Mesenchymal stem cell (in vitro differentiated cells and primary cell): ENCODE results near the gene TASL. TPM values are rescaled to one million over a fixed set of nuclear protein-coding genes. Genes with fewer than 3 reads are reported as not detected.
A peak's percentile ranks its signal among the peaks of the same experiment; 100 is the strongest.

ENCODE experiments used
- DNase-seq: peaks from one replicate; pipeline ENCODE4 v3.0.0-alpha.2; 2013
- H2AFZ ChIP-seq: one replicate; pipeline ENCODE4 v1.6.1; 2013; ENCODE audit warnings: low read depth, mild to moderate bottlenecking, control low read depth, inconsistent platforms, low read length, moderate library complexity
- H2AK5ac ChIP-seq: 2 replicates; pipeline ENCODE4 v1.6.1; 2013; ENCODE audit warnings: low read length, moderate library complexity, mild to moderate bottlenecking, inconsistent platforms; ENCODE audit not compliant: severe bottlenecking
- H2BK120ac ChIP-seq: one replicate; pipeline ENCODE4 v1.6.1; 2013; ENCODE audit warnings: low read depth, mild to moderate bottlenecking, inconsistent platforms, low read length, moderate library complexity
- H2BK12ac ChIP-seq, 2 experiments: one replicate each; pipeline ENCODE4 v1.6.1; 2013; ENCODE audit warnings: inconsistent platforms in 2 of 2, low read length in 2 of 2, mild to moderate bottlenecking in 2 of 2, moderate library complexity in 2 of 2, control low read depth in 1 of 2
- H2BK15ac ChIP-seq: one replicate; pipeline ENCODE4 v1.6.1; 2013; ENCODE audit warnings: mild to moderate bottlenecking, low read depth, inconsistent platforms; ENCODE audit not compliant: poor library complexity, severe bottlenecking
- H2BK5ac ChIP-seq: 2 replicates; pipeline ENCODE4 v1.6.1; 2013; ENCODE audit warnings: low read depth, mild to moderate bottlenecking, low read length, control low read depth, inconsistent platforms; ENCODE audit not compliant: poor library complexity, severe bottlenecking
- H3K14ac ChIP-seq, 2 experiments: one replicate each; pipeline ENCODE4 v1.6.1; 2013; ENCODE audit warnings: inconsistent platforms in 2 of 2, low read length in 2 of 2, control low read depth in 1 of 2, mild to moderate bottlenecking in 1 of 2, moderate library complexity in 1 of 2
- H3K18ac ChIP-seq, 2 experiments: one replicate each; pipeline ENCODE4 v1.6.1; 2013; ENCODE audit warnings: inconsistent platforms in 2 of 2, low read length in 2 of 2, control low read depth in 1 of 2, low read depth in 1 of 2, mild to moderate bottlenecking in 1 of 2
- H3K23ac ChIP-seq, 2 experiments: one replicate each; pipeline ENCODE4 v1.6.1; 2013; ENCODE audit warnings: inconsistent platforms in 2 of 2, low read length in 2 of 2, mild to moderate bottlenecking in 2 of 2, moderate library complexity in 2 of 2, control low read depth in 1 of 2
- H3K27ac ChIP-seq: 2 replicates; pipeline ENCODE4 v1.5.1; 2013; ENCODE audit warnings: mild to moderate bottlenecking, moderate library complexity, low read length, control low read depth, inconsistent platforms; ENCODE audit not compliant: poor library complexity, severe bottlenecking
- H3K27me3 ChIP-seq, 2 experiments: 2 replicates each; pipeline versions ENCODE4 v1.6.1 to v1.7.0; 2013; ENCODE audit warnings: low read length in 2 of 2, mild to moderate bottlenecking in 2 of 2, moderate library complexity in 2 of 2, control low read depth in 1 of 2, inconsistent platforms in 1 of 2; ENCODE audit not compliant: control insufficient read depth in 1 of 2, insufficient read depth in 1 of 2
- H3K36me3 ChIP-seq, 2 experiments: 2 replicates each; pipeline versions ENCODE4 v1.6.1 to v1.7.0; 2013; ENCODE audit warnings: low read length in 2 of 2, control low read depth in 1 of 2, inconsistent platforms in 1 of 2, low read depth in 1 of 2, mild to moderate bottlenecking in 1 of 2; ENCODE audit not compliant: insufficient read depth in 2 of 2, control insufficient read depth in 1 of 2
- H3K4ac ChIP-seq, 2 experiments: one replicate each; pipeline ENCODE4 v1.6.1; 2013; ENCODE audit warnings: inconsistent platforms in 2 of 2, low read length in 2 of 2, mild to moderate bottlenecking in 2 of 2, moderate library complexity in 2 of 2, control low read depth in 1 of 2, low read depth in 1 of 2
- H3K4me1 ChIP-seq: 2 replicates; pipeline ENCODE4 v1.6.1; 2013; ENCODE audit warnings: low read depth, low read length, control low read depth; ENCODE audit not compliant: control insufficient read depth, insufficient read depth
- H3K4me2 ChIP-seq: 2 replicates; pipeline ENCODE4 v1.6.1; 2013; ENCODE audit warnings: low read length, mild to moderate bottlenecking, inconsistent platforms; ENCODE audit not compliant: poor library complexity, severe bottlenecking
- H3K4me3 ChIP-seq, 2 experiments: 2 replicates each; pipeline versions ENCODE4 v1.5.1 to v1.7.0; 2013; ENCODE audit warnings: low read length in 2 of 2, mild to moderate bottlenecking in 2 of 2, control low read depth in 1 of 2, low read depth in 1 of 2; ENCODE audit not compliant: insufficient read depth in 1 of 2
- H3K79me1 ChIP-seq: replicated peaks from 2 replicates; pipeline ENCODE4 v1.6.1; 2013; ENCODE audit warnings: mild to moderate bottlenecking, control low read depth, low read length, inconsistent platforms; ENCODE audit not compliant: poor library complexity, severe bottlenecking
- H3K9ac ChIP-seq: 2 replicates; pipeline ENCODE4 v1.7.0; 2013; ENCODE audit warnings: mild to moderate bottlenecking, low read length, moderate library complexity
- H3K9me3 ChIP-seq: 2 replicates; pipeline ENCODE4 v1.7.0; 2013; ENCODE audit warnings: mild to moderate bottlenecking, low read length; ENCODE audit not compliant: control insufficient read depth
- H4K8ac ChIP-seq: one replicate; pipeline ENCODE4 v1.6.1; 2013; ENCODE audit warnings: inconsistent platforms, mild to moderate bottlenecking, low read length, moderate library complexity
- H4K91ac ChIP-seq: one replicate; pipeline ENCODE4 v1.6.1; 2013; ENCODE audit warnings: mild to moderate bottlenecking, low read length, inconsistent platforms
- WGBS: methylation state at CpG from one replicate; pipeline ENCODE4 v1.1.7; 2013; ENCODE audit warnings: mixed read lengths; 5-methylcytosine and 5-hydroxymethylcytosine counted together
- polyA plus RNA-seq, 2 experiments: library from polyadenylated mRNA; stranded (reverse); fragments of 200-250 nt; gene quantifications; one replicate each; pipeline ENCODE4 v1.2.3, GENCODE V29; 2013

The TASL gene
- not detected for polyA plus RNA-seq (2013, experiment 1 of 2)
- polyA plus RNA-seq (2013, experiment 2 of 2): not detected

- H4K91ac ChIP-seq: no peak within 1 kb of the TSS
- no peak within 1 kb of the TSS for H2BK15ac ChIP-seq
- H2BK5ac ChIP-seq: no peak within 1 kb of the TSS
- H3K14ac ChIP-seq: no peak within 1 kb of the TSS
- no peak within 1 kb of the TSS for H2AFZ ChIP-seq
- H3K4me1 ChIP-seq: no peaks in the 10 kb centered on the region
- no peak within 1 kb of the TSS for H3K4me3 ChIP-seq
- no peak within 1 kb of the TSS for H2BK12ac ChIP-seq
- H2AK5ac ChIP-seq: no peak within 1 kb of the TSS
- H3K18ac ChIP-seq: no peak within 1 kb of the TSS
- no CpG with 5 or more reads among the region's 10 CpGs for WGBS
- H3K27ac ChIP-seq: no peak within 1 kb of the TSS
- H3K9ac ChIP-seq: no peak within 1 kb of the TSS
- no peaks in the 10 kb centered on the region for H3K36me3 ChIP-seq
- H2BK120ac ChIP-seq: no peak within 1 kb of the TSS
- H3K4ac ChIP-seq: no peak within 1 kb of the TSS
- H3K4me2 ChIP-seq: no peak within 1 kb of the TSS
- no peak for DNase-seq
- no peak within 1 kb of the TSS for H4K8ac ChIP-seq
- H3K23ac ChIP-seq: no peak within 1 kb of the TSS
- H3K79me1 ChIP-seq: no peaks in the 10 kb centered on the region
- H3K9me3 ChIP-seq: no peaks in the 10 kb centered on the region
- H3K27me3 ChIP-seq: peaks cover 0 to 2% of the 10 kb centered on the region in 2 experiments
Measured at GRCh38 chrX:30577362-30577991, at the start of gene TASL. Gene TASL, minus strand, starts transcription at chrX:30577766. Its CDS starts 17,411 bp downstream, at chrX:30560355.

GRCh38 chrX:30626402-30626801, 48.8 kb upstream of the TASL start:
- H3K27me3 ChIP-seq: no peaks in the 10 kb centered on the region
- H2BK12ac ChIP-seq: no peak overlapping the region
- no peak overlapping the region for H4K91ac ChIP-seq
- no peak overlapping the region for H3K14ac ChIP-seq
- H3K79me1 ChIP-seq: no peaks in the 10 kb centered on the region
- no peak overlapping the region for H2AFZ ChIP-seq
- no peak overlapping the region for H2BK15ac ChIP-seq
- H3K4me2 ChIP-seq: no peak overlapping the region
- H3K23ac ChIP-seq: no peak overlapping the region
- no peak overlapping the region for H3K4me3 ChIP-seq
- H3K9ac ChIP-seq: no peak overlapping the region
- WGBS: 100% methylated on average over 1 of the region's 2 CpGs
- no peaks in the 10 kb centered on the region for H3K36me3 ChIP-seq
- H3K4me1 ChIP-seq: no peaks in the 10 kb centered on the region
- H3K18ac ChIP-seq: no peak overlapping the region
- H4K8ac ChIP-seq: no peak overlapping the region
- H2AK5ac ChIP-seq: no peak overlapping the region
- no peak overlapping the region for H3K4ac ChIP-seq
- no peak overlapping the region for H2BK120ac ChIP-seq
- H3K9me3 ChIP-seq: peaks cover 13% of the 10 kb centered on the region
- DNase-seq: no peak
- no peak overlapping the region for H2BK5ac ChIP-seq
- H3K27ac ChIP-seq: no peak overlapping the region

- Histone ChIP-seq H3K27me3 (no peaks in the 10 kb centered on the region), H3K23ac (no peak overlapping the region), H4K91ac (no peak overlapping the region), H2BK15ac (no peak overlapping the region), H3K18ac (no peak overlapping the region), H2BK5ac (no peak overlapping the region), H2AFZ (no peak overlapping the region), H3K79me1 (no peaks in the 10 kb centered on the region), H2BK120ac (no peak overlapping the region), H3K36me3 (no peaks in the 10 kb centered on the region), H3K9ac (no peak overlapping the region), H3K4ac (no peak overlapping the region), H2BK12ac (no peak overlapping the region), H3K4me2 (no peak overlapping the region), H3K4me3 (no peak overlapping the region), H2AK5ac (no peak overlapping the region), H3K14ac (no peak overlapping the region), H3K9me3 (peaks cover 13% of the 10 kb centered on the region), H3K4me1 (peaks cover 3% of the 10 kb centered on the region), H3K27ac (no peak overlapping the region), H4K8ac (no peak overlapping the region)
- 100% methylated on average over 2 of the region's 2 CpGs for WGBS
- DNase-seq: no peak
Measured at GRCh38 chrX:30622361-30622760, 44.8 kb upstream of the TASL start.

- Histone ChIP-seq H2AK5ac (no peak overlapping the region), H3K9me3 (peaks cover 19% of the 10 kb centered on the region), H2BK12ac (no peak overlapping the region), H3K4me1 (peaks cover 3% of the 10 kb centered on the region), H3K9ac (peak overlapping the region; percentile 43), H2BK5ac (no peak overlapping the region), H3K4me2 (no peak overlapping the region), H4K91ac (no peak overlapping the region), H3K36me3 (no peaks in the 10 kb centered on the region), H2AFZ (no peak overlapping the region), H3K23ac (no peak overlapping the region), H2BK15ac (no peak overlapping the region), H2BK120ac (no peak overlapping the region), H3K14ac (no peak overlapping the region), H3K4ac (no peak overlapping the region), H3K18ac (no peak overlapping the region), H3K27me3 (no peaks in the 10 kb centered on the region), H4K8ac (no peak overlapping the region), H3K4me3 (no peak overlapping the region), H3K79me1 (no peaks in the 10 kb centered on the region), H3K27ac (peak overlapping the region; percentile 26)
- 0% methylated on average over 2 of the region's 2 CpGs for WGBS
- peak; percentile 92 for DNase-seq
Measured at GRCh38 chrX:30620980-30621618, 43.5 kb upstream of the TASL start.
